GM18498 (cell line): ENCODE results near the gene WFDC6.
"Not testable (repeated sequence)": the region's sequence is repeated elsewhere in the genome, so short reads cannot be mapped to it uniquely, and the experiment has no call there.

Source experiments
- ATAC-seq: cut with Tn5 transposase; IDR thresholded peaks from one replicate; pipeline ENCODE4 v1.9.1; 2021; ENCODE audit warnings: mild to moderate bottlenecking, moderate library complexity; ENCODE audit not compliant: unreplicated experiment

The WFDC6 gene

DNA sequence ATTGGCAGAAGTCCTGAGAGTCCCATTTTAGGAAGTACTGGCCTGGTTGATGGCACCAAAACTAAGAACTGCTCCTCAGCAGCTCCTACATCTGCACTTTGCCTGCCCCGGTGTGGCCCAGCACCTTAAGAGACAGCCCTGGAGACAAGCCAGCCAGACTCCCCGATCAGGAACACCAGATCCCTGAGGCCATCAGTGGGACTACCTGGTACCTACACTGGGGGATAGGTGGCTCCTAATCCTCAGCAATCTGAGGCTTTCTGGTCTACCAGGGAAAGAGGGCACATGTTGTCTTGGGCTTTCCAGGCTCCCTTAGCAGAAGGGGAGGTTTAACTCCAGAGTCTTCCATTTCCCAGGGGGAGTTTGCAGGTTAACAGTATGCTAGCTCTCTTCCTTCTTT, at the start of gene WFDC6:
TSS of gene WFDC6 (minus strand) at position 101 of the 400 bp plus-strand sequence. CDS start at position 26, 75 bp downstream.
- ATAC-seq: no peak

DNA sequence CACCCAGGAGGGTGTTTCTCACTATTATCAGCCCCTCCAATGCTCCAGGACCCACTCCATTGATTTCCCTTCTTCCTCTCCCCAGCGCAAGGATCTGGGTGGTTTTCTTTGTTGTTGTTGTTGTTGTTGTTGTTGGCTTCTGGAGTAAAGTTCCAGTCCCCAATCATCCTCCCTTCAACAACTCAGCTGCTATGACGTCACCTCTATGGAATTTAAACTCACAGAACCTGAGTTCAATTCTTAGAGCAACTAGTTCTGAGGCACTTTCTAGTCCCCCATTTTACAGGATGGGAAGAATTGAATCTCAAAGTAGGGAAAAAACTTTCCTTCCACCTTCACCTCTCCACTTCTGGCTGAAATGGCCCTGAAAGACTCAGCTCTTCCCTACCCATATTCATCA, 49.5 kb upstream of the WFDC6 start:
- no peak for ATAC-seq

DNA sequence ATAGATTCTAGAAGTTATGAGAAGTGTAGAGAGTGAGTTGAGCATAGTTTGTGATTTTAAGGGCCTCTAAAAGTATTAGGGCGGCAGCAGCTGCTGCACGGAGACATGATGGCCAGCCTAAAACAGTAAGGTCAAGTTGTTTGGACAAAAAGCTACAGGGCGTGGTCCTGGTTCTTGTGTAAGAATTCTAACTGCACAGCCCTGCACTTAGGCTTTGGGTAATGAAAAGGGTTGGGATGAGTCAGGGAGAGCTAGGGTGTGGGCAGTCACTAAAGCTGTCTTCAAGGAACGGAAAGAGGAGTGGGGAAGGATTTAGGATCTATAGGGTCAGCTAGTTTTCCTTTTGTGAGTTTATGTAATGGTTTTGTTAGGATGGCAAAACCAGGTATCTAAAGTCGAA, 46.7 kb upstream of the WFDC6 start:
- ATAC-seq: not testable (repeated sequence)

DNA sequence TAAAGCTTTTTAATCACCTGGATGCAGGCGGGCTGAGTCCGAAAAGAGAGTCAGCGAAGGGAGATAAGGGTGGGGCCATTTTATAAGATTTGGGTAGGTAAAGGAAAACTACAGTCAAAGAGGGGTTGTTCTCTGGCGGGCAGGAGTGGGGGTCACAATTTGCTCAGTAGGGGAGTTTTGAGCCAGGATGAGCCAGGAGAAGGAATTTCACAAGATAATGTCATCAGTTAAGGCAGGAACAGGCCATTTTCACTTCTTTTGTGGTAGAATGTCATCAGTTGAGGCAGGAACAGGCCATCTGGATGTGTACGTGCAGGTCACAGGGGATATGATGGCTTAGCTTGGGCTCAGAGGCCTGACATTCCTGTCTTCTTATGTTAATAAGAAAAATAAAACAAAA, 45.0 kb upstream of the WFDC6 start:
- not testable (repeated sequence) for ATAC-seq

DNA sequence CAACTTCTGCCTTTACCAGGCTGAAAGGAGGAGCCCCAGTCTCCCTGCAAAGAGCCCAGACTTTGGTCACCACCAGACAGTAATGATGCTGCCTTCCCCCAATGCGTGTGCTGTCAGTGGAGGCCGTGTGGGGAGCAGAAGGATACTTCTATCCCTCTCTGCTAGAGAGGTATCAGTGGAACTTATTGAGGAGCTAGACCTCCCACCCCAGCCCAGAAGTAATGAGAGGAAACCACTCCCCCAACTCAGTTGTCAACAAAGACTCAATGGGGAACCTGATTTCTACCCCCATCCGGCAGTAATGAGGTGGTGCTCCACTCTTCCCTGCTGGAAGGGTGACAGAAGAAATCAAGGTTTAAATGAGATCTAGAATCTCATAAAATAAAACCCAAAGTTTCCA, 44.2 kb upstream of the WFDC6 start:
- no peak for ATAC-seq

DNA sequence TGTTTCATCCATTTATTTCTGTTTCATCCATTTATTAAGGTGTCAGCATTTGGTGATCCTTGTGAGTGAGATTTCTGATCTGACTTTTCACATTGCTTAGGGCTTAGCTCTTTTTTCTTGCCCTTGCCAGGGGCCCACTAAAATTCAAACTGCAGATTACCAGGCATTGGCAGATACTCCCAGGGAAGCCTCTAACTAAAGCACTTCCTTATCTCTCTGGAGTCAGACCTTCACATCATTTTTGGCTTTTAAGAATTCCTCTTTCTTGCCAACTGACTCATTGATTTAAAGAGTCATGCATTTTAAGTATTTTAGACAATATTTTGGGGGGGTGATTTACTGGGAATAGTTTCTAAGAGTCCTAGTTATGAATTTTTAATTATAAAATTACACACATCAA, 42.4 kb upstream of the WFDC6 start:
- no peak for ATAC-seq

DNA sequence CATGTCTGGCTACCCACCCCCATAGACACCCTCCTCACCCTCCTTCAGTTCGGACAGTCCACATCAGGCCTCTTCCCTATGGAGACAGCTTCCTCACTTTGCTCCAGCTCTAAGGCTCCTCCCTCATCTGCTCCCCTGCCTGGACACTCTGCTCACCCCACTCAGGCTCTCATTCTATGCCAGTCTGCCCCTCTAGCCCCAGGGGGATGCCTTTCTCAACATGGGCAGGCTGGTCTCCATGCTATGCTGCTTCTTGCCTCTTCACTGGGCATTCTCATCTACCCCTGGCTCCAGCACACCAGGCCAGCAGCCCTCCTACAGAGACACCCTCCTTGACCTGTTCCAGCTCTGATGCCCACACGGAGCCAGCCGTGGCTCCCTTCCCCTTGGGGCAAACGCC, 39.9 kb upstream of the WFDC6 start, which contains the start of gene WFDC8:
TSS of gene WFDC8 (minus strand) at position 101 of the 400 bp plus-strand sequence. CDS start at position 64, 37 bp downstream.
- ATAC-seq: no peak

DNA sequence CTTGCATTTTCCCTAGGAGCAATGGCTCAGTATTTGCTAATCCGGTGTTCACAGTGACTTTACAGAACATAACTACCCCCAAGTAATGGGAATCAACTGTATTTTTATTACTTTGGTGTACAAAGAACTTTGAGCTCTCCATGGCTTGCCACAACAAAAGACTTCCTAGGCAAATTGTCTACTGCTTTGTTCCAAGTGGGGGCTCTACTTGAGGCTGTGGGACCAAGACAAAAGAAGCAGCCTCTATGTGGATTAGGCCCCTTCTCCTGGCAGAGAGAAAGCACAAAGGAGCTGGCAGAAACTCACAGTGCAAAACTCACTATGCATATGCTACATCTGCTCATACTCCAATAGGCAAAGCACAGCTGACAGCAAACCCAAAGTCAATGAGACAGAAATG, 38.9 kb upstream of the WFDC6 start:
- ATAC-seq: no peak

DNA sequence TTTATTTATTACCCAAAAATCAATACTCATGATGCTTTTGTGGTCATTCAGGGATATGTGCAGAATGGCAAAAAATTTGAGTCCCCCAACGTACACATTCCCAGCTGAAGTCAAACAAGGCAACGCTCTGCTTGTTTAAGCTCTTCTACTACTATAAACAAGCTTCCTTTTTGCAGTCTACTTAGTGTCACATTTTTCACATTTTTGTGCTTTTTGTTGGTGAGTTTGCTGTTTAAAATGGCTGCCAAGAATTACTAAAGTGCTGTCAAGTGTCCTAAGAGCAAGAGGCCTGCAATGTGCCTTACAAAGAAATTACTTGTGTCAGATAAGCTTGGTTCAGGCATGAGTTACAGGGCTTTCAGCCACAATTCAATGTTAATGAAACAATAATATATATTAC, 37.7 kb upstream of the WFDC6 start:
- no peak for ATAC-seq

DNA sequence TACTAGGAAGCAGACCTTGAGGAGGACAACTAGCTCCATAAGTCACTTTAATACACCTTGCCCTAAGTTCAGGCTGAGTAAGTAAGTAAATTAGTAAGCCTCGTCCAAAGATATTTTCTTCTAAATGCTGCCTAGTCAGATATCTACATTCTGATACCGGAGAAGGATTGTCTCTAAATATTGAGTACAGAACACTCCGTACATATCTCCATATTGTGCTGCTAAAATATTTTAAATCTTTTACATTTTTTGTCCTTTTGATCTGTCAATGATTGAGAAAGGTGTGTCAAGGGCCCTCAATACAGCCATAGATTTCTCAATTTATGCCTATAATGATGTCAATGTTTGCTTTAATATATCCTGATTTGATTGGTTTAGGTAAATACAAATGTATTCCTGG, 36.6 kb upstream of the WFDC6 start:
- ATAC-seq: no peak

DNA sequence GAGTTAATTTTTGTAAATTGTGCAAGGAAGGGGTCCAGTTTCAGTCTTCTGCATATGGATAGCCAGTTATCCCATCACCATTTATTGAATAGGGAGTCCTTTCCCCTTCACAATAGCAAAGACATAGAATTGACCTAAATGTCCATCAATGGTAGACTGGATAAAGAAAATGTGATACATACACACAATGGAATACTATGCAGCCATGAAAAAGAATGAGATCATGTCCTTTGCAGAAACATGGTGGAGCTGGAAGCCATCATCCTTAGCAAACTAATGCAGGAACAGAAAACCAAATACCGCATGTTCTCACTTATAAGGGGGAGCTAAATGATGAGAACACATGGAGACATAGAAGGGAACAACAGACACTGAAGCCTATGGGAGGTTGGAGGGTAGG, 30.4 kb upstream of the WFDC6 start:
- not testable (repeated sequence) for ATAC-seq

DNA sequence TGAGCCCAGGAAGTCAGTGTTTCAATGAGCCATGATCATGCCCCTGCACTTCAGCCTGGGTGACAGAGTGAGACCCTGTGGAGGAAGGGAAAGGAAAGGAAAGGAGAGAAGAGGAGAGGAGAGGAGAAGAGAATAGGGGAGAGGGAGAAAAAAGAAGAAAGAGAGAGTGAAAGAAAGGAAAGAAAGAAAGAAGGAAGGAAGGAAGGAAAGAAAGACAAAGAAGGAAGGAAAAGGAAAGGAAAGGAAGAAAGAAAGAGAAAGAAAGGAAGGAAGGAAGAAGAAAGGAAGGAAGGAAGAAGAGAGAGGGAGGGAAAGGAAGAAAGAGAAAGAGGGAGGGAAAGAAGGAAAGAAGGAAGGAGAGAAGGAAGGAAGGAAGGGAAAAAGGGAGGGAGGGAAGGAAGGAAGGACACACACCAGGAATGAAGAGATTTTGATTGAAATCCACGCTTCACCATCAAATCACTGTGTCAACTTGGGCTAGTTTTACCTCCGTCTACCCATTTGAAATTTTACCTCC, 25.5 kb upstream of the WFDC6 start:
- no peak for ATAC-seq

DNA sequence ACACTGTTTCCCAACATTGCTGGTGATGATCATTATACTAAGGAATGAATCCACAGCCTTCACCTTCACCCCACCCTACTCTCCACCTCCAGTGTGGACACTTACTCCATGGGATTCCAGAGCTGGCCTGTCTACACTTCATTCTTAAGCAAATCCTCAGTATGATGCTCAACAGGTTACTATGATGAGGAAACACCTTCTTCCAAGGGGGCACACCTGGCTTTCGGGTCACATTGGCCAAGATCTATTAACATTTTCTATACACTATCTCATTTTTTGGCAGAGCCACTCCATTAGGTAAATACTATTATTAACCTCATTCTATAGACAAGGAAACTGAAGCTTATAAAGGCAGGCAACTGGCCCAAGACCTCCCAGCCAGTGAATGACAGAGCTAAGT, 15.9 kb upstream of the WFDC6 start:
- no peak for ATAC-seq

DNA sequence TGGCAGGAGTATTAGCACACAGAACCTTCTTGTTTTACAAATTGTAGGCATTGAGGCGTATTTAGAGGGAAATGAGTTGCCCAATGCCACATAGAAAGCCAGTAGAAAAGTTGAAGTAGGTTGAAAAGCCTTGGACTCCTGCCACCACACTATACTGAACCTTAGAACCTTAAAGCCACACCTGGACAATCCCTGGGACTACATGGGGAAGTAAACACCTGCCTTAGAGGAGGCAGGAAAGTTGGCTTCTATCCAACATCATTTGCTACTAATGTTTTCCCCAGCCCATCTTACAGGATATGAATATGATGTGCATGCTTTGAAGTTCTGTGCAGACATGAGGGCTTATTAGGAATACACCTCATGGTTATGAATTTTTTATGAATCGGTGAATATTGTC, 13.2 kb upstream of the WFDC6 start:
- ATAC-seq: no peak

DNA sequence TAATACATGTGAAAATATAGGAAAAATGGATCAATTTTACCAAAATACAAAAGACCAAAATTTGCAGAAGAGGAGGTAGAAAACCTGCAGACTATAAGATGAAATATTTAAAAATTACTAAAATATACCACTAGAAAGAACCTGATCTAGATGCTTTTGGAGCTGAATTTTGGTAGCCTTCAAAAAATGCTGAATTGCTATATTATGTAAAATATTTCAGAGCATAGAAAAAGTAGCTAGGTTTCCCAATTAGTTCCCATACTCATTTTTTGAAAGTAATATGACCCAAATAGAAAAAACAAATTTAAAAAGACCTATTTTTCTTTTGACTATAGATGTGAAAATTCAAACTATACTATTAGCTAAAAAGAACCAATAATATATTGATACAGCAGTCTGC, 11.5 kb upstream of the WFDC6 start:
- ATAC-seq: no peak

DNA sequence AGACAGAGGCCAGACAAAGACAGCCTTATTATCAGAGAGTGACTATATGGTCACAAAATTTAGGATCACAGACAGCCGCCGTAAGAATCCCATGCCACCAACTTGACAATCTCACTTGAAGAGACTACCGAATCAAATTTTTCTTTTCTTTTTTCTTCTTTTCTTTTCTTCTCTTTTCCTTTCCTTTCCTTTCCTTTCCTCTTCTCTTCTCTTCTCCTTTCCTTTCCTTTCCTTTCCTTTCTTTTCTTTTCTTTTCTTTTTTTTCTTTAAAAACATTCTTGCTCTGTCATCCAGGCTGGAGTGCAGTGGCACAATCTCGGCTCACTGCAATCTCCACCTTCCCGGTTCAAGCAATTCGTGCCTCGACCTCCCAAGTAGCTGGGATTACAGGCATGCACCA, 9.1 kb upstream of the WFDC6 start:
- no peak for ATAC-seq

DNA sequence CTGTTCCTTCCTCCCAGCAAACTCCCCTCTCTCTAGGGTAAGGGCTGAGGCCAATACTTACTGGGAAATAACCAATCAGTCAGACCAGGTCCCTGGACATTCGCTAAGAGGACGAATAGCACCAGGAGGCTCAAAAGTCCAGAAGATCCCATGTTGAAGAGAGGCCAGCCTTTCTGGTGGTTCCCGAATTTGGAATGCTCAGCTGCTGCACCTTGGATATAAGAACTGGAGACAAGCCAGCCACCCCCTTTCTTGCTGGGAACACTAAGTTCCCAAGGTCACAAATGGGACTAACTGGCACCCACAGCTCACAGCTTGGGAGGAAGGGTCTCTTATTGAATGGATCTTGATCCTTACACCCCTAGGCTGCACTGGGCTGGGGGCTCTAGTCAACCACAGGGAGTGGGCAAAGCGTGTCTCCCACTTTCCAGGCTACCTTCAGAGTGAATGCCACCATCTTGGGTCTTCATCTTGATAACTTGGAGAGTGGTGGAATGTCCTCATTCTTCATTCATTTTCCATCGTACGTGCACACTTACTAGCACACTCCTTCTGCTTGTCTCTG, 8.0 kb upstream of the WFDC6 start, which contains the start of gene EPPIN:
TSS of gene EPPIN (minus strand) at position 196 of the 565 bp plus-strand sequence. CDS start at position 152, 44 bp downstream.
- ATAC-seq: no peak

DNA sequence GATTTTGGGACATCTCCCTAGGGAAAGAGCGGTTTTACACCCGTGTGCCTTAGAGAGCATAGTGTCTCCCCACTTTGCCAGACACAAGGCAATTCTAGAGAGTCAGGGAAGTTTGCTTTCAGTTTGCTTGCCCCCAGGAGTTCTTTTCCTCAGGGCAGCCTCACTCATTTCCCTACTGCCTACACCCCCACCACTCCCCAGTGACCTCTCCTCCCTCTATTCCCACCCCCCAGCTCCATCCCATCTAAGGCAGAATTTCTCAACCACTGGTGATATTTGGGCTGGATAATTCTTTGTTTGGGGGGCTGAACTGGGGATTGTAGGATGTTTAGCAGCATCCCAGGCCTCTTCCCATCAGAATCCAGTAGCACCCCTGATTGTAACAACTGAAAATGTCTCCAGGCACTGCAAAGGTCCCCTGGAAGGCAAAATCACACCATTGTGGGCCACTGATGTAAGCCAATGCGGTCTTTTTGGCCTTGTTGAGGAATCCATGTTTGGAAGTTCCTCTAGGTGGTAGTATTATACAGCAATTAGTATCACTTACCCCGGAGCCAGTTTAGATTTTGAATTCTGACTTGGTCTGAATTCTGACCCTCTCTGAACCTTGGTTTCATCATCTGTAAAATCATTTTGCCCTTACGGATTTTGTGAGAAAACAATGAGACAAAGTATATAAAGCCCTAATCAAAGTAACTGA, 6.6 kb upstream of the WFDC6 start:
- ATAC-seq: no peak

DNA sequence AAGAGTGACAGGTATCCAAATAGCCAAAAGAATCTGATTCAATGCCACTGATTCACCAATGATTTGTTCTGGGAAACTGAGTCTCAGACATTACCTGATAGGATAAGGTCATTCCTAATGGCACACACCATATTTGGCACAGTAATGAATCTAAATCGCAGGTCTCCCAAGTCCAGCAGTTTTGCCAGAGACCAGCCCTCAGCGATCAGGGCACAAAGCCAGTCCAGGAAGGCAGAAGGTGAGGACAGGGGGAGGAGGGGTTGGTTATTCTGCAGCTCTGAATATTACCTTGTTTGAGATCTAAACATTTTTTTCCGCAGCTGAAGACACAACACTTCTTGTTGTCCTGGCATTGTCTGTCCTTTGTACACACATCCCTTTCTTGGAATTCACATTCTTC, 6.1 kb upstream of the WFDC6 start:
- no peak for ATAC-seq

DNA sequence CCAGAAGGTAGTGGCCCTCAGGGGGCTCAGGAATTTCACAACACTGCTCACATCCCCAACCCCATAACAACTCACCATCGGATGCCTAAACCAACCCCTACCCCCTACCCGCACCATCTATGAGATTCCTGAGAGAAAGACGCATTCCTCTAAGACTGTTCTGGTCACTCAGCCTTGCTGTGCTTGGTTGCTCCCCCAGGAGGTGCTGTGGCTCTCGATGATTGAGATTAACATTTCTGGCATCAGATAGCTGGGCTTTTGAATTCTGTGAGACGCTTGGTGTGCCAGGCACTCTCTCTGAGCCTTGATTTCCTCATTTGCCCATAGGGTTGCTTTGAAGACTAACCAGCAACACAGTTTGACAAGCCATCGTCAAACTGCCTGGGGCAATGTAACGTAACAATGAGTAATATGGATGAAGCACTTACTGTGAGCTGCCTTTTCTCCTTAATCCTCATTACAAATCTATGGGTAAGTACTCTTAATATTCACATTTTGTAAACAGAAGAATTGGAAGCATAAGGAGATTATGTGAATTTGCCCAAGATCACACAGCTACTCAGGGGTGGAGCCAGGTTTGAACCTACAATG, 978 bp downstream of the WFDC6 start:
- ATAC-seq: no peak

DNA sequence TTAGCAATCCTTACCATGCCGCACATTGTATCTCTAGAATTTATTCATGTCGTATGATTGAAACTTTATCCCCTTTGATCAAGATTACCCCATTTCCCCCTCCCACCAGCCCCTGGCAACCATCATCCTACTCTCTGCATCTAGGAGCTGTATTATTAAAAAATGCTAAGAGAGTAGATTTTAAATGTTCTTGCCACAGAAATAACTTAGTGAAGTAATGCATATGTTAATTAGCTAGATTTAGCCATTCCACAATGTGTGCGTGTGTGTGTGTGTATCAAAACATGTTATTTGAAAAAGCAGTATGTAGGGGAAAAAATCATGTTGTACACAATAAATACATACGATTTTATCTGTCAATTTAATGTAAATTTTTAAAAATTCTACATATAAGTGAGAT, 12.0 kb downstream of the WFDC6 start:
- ATAC-seq: no peak

DNA sequence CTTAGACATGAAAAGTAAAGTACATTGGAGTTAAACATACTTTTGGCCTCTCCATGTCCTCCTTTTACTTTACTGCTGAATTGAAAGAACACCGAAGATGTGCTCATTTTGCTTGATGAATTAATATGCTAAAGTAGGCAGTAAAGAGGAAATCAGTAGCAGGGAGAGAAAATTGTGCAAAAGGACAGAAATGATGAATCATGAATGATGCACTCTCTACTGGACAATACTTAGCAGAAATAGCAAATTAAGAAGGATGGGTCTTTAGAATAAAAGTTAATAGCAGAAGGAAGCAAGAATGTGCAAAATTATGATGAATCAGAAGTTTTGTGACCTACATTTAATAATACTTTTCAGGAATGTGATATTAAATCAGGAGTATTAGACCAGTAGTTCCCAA, 15.5 kb downstream of the WFDC6 start:
- no peak for ATAC-seq
